Parathyroid adenoma (tissue), 2 donors: ENCODE measurements around the gene CADPS.

ENCODE experiments used
- H2AFZ ChIP-seq: fragments of 300-600 bp; sonication (generic); one replicate; pipeline ENCODE4 v1.7.0; 2017; ENCODE audit warnings: antibody characterized with exemption, mild to moderate bottlenecking
- H3K27ac ChIP-seq: fragments of 300-600 bp; sonication (generic); one replicate; pipeline ENCODE4 v1.7.0; 2017
- H3K27me3 ChIP-seq: fragments of 300-600 bp; sonication (generic); one replicate; pipeline ENCODE4 v1.7.0; 2017; ENCODE audit warnings: low read length; ENCODE audit not compliant: control insufficient read depth, insufficient read depth
- H3K36me3 ChIP-seq: fragments of 300-600 bp; sonication (generic); one replicate; pipeline ENCODE4 v1.7.0; 2017; ENCODE audit warnings: low read length; ENCODE audit not compliant: control insufficient read depth, insufficient read depth
- H3K4me1 ChIP-seq: fragments of 300-600 bp; sonication (generic); one replicate; pipeline ENCODE4 v1.7.0; 2017; ENCODE audit warnings: control low read depth
- H3K4me2 ChIP-seq: fragments of 300-600 bp; sonication (generic); one replicate; pipeline ENCODE4 v1.7.0; 2017; ENCODE audit warnings: low read length
- H3K4me3 ChIP-seq: fragments of 300-600 bp; sonication (generic); one replicate; pipeline ENCODE4 v1.7.0; 2017; ENCODE audit warnings: low read depth, low read length
- H3K79me2 ChIP-seq: fragments of 300-600 bp; sonication (generic); one replicate; pipeline ENCODE4 v1.7.0; 2017; ENCODE audit warnings: control low read depth
- H3K9ac ChIP-seq: fragments of 300-600 bp; sonication (generic); one replicate; pipeline ENCODE4 v1.7.0; 2017; ENCODE audit warnings: mild to moderate bottlenecking
- H3K9me3 ChIP-seq: fragments of 300-600 bp; sonication (generic); one replicate; pipeline ENCODE4 v1.7.0; 2017; ENCODE audit warnings: low read length; ENCODE audit not compliant: control insufficient read depth
- TF ChIP-seq, protein P1 (sequence below): fragments of 300-600 bp; sonication (generic); IDR thresholded peaks from one replicate; pipeline ENCODE4 v1.7.0; 2017; ENCODE audit warnings: antibody characterized with exemption, mild to moderate bottlenecking
- donor health status: primary hyperparathyroidism.

The CADPS gene

DNA sequence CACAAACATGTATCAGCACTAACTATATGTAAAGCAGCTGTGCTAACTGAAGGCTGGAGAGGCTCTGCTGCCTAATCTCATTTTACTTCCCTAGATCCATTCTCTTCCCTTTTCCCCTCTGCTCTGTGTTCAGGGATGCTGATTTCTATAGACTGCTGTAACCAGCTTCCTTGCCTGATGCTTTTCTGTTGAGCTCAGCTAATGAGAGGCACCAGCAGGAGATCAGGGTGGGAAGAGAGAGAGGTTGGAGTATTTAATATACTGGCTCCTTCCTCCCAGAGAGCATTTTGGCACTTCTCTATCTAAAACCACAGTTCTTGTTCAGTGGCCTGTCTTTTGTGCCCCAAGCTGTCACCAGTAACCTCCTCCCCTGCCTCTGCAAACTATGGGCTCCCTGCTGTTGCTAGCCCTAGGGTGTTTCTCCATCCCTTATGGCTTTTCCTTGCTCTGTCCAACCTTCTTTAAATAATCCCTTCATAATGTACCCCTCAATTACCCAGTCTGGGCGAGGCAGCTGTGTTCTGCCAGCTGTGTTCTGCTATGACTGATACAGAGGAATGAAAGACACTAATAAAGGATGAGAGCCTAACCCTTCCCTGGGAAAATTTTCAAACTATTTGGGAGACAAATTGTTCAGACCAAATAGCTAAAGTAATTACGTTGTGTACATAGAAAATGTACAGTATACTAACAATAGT lies 69.5 kb downstream of the CADPS start:
- TF ChIP-seq, protein P1, sequence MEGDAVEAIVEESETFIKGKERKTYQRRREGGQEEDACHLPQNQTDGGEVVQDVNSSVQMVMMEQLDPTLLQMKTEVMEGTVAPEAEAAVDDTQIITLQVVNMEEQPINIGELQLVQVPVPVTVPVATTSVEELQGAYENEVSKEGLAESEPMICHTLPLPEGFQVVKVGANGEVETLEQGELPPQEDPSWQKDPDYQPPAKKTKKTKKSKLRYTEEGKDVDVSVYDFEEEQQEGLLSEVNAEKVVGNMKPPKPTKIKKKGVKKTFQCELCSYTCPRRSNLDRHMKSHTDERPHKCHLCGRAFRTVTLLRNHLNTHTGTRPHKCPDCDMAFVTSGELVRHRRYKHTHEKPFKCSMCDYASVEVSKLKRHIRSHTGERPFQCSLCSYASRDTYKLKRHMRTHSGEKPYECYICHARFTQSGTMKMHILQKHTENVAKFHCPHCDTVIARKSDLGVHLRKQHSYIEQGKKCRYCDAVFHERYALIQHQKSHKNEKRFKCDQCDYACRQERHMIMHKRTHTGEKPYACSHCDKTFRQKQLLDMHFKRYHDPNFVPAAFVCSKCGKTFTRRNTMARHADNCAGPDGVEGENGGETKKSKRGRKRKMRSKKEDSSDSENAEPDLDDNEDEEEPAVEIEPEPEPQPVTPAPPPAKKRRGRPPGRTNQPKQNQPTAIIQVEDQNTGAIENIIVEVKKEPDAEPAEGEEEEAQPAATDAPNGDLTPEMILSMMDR = no peak
- Histone ChIP-seq H3K4me2 (no peak overlapping the region), H3K4me3 (no peak overlapping the region), H2AFZ (no peak overlapping the region), H3K9ac (no peak overlapping the region), H3K79me2 (peaks cover 3% of the 10 kb centered on the region), H3K27ac (no peak overlapping the region), H3K9me3 (no peaks in the 10 kb centered on the region), H3K36me3 (no peaks in the 10 kb centered on the region), H3K27me3 (no peaks in the 10 kb centered on the region), H3K4me1 (peaks cover 5% of the 10 kb centered on the region)

DNA sequence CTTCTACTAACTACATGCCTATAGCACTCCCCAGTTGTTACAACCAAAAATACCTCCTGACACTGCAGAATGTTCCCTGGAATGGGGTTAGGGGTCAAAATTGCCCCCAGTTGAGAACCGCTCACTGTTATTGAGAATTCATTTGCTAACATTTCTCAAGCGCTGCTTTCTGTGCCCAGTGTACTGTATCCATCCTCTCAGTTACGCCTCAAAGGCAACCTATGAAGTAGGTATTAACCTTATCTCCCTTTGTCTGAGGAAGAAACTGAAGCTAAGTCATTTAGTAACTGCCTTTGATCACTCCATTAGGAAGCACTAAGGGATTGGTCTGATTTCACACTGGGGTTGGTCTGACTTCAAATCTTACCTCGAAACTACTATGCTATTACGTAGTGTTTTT lies 70.1 kb downstream of the CADPS start:
- no peaks in the 10 kb centered on the region for H3K9me3 ChIP-seq
- peaks cover 5% of the 10 kb centered on the region for H3K4me1 ChIP-seq
- no peaks in the 10 kb centered on the region for H3K27me3 ChIP-seq
- no peaks in the 10 kb centered on the region for H3K36me3 ChIP-seq
- peaks cover 3% of the 10 kb centered on the region for H3K79me2 ChIP-seq
- H2AFZ ChIP-seq = no peak overlapping the region
- no peak overlapping the region for H3K4me3 ChIP-seq
- H3K27ac ChIP-seq = no peak overlapping the region
- TF ChIP-seq, protein P1 = no peak
- no peak overlapping the region for H3K4me2 ChIP-seq
- H3K9ac ChIP-seq = no peak overlapping the region

DNA sequence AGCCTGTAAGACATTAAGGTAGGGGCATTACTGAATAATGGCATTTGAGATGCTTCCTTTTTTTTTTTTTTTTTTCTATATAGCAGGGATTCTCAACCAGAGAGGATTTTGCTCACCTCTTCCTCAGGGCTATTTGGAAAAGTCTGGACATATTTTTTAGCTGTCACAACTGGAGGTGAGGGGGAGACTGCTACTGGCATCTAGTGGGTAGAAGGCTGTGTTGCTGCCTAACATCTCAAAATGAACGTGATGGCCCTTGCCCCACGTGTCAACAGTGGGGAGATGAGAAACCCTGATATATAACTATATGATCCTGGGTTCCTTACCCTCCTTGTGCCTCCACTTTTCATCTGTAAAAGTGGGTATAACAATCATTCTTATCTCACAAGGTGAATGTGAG lies 71.9 kb downstream of the CADPS start:
- H2AFZ ChIP-seq = no peak overlapping the region
- TF ChIP-seq, protein P1 = no peak
- no peak overlapping the region for H3K4me3 ChIP-seq
- H3K9ac ChIP-seq = no peak overlapping the region
- no peaks in the 10 kb centered on the region for H3K27me3 ChIP-seq
- no peak overlapping the region for H3K4me2 ChIP-seq
- peaks cover 5% of the 10 kb centered on the region for H3K4me1 ChIP-seq
- H3K27ac ChIP-seq = no peak overlapping the region
- no peaks in the 10 kb centered on the region for H3K79me2 ChIP-seq
- H3K9me3 ChIP-seq = no peaks in the 10 kb centered on the region
- H3K36me3 ChIP-seq = no peaks in the 10 kb centered on the region

DNA sequence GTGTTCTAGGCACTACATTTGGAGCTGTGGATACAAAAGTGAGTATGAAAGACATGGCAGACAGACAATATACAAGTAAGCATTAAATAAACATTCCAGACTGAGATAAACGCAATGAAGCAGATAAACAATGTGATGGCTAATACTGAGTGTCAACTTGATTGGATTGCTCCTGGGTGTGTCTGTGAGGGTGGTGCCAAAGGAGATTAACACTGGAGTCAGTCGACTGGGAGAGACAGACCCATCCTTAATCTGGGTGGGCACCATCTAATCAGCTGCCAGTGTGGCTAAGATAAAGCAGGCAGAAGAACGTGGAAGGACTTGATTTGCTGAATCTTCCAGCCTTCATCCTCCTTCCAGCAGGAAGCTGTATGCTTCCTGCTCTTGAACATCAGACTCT lies 77.2 kb downstream of the CADPS start:
- Histone ChIP-seq H3K27ac (no peak overlapping the region), H3K4me2 (no peak overlapping the region), H3K4me1 (no peaks in the 10 kb centered on the region), H3K4me3 (no peak overlapping the region), H3K79me2 (no peaks in the 10 kb centered on the region), H3K27me3 (no peaks in the 10 kb centered on the region), H3K9me3 (no peaks in the 10 kb centered on the region), H3K9ac (no peak overlapping the region), H3K36me3 (no peaks in the 10 kb centered on the region), H2AFZ (no peak overlapping the region)
- TF ChIP-seq, protein P1 = no peak

DNA sequence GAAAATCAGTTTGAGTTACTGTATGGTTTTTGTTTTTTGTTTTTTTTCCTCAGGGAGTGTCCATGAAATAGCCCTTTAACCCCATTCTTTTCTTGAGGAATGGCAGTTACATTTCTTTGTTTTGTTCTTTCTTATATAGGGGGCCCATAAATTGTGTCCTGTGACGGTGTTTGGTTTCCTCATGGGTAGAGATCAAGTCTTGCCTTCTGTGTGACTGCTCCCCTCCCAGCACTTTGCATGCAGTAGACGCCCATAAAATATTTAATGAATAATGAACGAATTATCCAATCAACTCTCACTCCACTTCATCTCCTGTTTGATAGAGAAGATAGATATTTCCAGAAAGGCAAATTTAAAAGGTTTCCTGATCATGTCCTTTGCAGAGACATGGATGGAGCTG lies 78.1 kb downstream of the CADPS start:
- no peak overlapping the region for H3K4me2 ChIP-seq
- TF ChIP-seq, protein P1 = no peak
- no peaks in the 10 kb centered on the region for H3K27me3 ChIP-seq
- no peak overlapping the region for H3K9ac ChIP-seq
- H3K36me3 ChIP-seq = no peaks in the 10 kb centered on the region
- H3K9me3 ChIP-seq = no peaks in the 10 kb centered on the region
- no peak overlapping the region for H3K27ac ChIP-seq
- no peaks in the 10 kb centered on the region for H3K4me1 ChIP-seq
- no peaks in the 10 kb centered on the region for H3K79me2 ChIP-seq
- H2AFZ ChIP-seq = no peak overlapping the region
- no peak overlapping the region for H3K4me3 ChIP-seq
